Measurements from ENCODE around the gene FTCDNL1. TPM values are rescaled to one million over a fixed set of nuclear protein-coding genes. Genes with fewer than 3 reads are reported as not detected.

FTCDNL1 gene
- total RNA-seq, 2 donors from 2014 or later: 1.8 to 2.6 TPM

- Mint-ChIP-seq H3K4me1 (no peaks in the 10 kb centered on the region), H3K27me3 (peaks cover 36% of the 10 kb centered on the region), H3K36me3 (ENCODE audit: low read depth) (peaks cover 2% of the 10 kb centered on the region), H3K27ac (no peak overlapping the region), H3K4me3 (no peak overlapping the region)
- no peaks in the 10 kb centered on the region for H3K9me3 ChIP-seq (ENCODE audit: control insufficient read depth, low read length, poor library complexity, severe bottlenecking)
- ATAC-seq: no peak
- DNase-seq: no peak
These were observed 10.3 kb upstream of the FTCDNL1 start for GRCh38 chr2:199861132-199861774.

- Mint-ChIP-seq H3K27ac (no peak overlapping the region), H3K27me3 (peaks cover 28% of the 10 kb centered on the region), H3K36me3 (ENCODE audit: low read depth) (peaks cover 2% of the 10 kb centered on the region), H3K4me3 (no peak overlapping the region), H3K4me1 (peaks cover 4% of the 10 kb centered on the region)
- no peak for ATAC-seq
- H3K9me3 ChIP-seq (ENCODE audit: control insufficient read depth, low read length, poor library complexity, severe bottlenecking): no peaks in the 10 kb centered on the region
- no peak for DNase-seq
These were observed 4.8 kb upstream of the FTCDNL1 start for GRCh38 chr2:199855812-199856211.

DNA sequence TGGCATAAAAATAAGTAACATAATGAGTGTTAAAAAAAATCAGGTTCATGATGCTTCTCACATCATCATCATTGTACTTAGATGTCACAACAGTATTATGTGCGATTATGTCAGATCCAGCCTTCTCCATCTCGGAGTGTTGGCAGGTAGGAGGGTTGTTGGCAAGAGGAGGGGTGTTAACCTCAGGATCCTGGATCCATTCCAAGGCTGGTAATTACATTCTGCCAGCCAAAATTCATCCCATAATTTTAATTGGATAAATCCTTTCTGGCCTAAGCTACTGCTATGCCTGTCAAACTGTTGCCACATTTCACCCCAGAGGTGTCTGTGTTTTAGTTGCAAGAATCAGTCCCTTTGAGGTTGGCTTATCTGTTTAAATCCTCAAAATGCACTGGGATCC lies 891 bp upstream of the FTCDNL1 start:
- no peak overlapping the region for H3K4me3 Mint-ChIP-seq
- ATAC-seq: no peak
- H3K36me3 Mint-ChIP-seq (ENCODE audit: low read depth): no peaks in the 10 kb centered on the region
- DNase-seq: no peak
- peaks cover 4% of the 10 kb centered on the region for H3K4me1 Mint-ChIP-seq
- H3K27ac Mint-ChIP-seq: no peak overlapping the region
- H3K27me3 Mint-ChIP-seq: peaks cover 6% of the 10 kb centered on the region
- no peaks in the 10 kb centered on the region for H3K9me3 ChIP-seq (ENCODE audit: control insufficient read depth, low read length, poor library complexity, severe bottlenecking)

GRCh38 chr2:199851501-199851810 lies 464 bp upstream of the FTCDNL1 start:
- peaks cover 4% of the 10 kb centered on the region for H3K4me1 Mint-ChIP-seq
- peak overlapping the region; percentile 34 for H3K27ac Mint-ChIP-seq
- no peaks in the 10 kb centered on the region for H3K36me3 Mint-ChIP-seq (ENCODE audit: low read depth)
- no peak for ATAC-seq
- peak overlapping the region; percentile 98 for H3K4me3 Mint-ChIP-seq
- H3K27me3 Mint-ChIP-seq: peaks cover 1% of the 10 kb centered on the region
- H3K9me3 ChIP-seq (ENCODE audit: control insufficient read depth, low read length, poor library complexity, severe bottlenecking): no peaks in the 10 kb centered on the region
- no peak for DNase-seq

- Mint-ChIP-seq H3K27me3 (no peaks in the 10 kb centered on the region), H3K4me3 (peak overlapping the region; percentile 70), H3K27ac (no peak overlapping the region), H3K36me3 (ENCODE audit: low read depth) (no peaks in the 10 kb centered on the region), H3K4me1 (peaks cover 4% of the 10 kb centered on the region)
- DNase-seq (no peak), ATAC-seq (no peak)
- H3K9me3 ChIP-seq (ENCODE audit: control insufficient read depth, low read length, poor library complexity, severe bottlenecking): no peaks in the 10 kb centered on the region
These were observed 724 bp downstream of the FTCDNL1 start for GRCh38 chr2:199850218-199850717.

DNA sequence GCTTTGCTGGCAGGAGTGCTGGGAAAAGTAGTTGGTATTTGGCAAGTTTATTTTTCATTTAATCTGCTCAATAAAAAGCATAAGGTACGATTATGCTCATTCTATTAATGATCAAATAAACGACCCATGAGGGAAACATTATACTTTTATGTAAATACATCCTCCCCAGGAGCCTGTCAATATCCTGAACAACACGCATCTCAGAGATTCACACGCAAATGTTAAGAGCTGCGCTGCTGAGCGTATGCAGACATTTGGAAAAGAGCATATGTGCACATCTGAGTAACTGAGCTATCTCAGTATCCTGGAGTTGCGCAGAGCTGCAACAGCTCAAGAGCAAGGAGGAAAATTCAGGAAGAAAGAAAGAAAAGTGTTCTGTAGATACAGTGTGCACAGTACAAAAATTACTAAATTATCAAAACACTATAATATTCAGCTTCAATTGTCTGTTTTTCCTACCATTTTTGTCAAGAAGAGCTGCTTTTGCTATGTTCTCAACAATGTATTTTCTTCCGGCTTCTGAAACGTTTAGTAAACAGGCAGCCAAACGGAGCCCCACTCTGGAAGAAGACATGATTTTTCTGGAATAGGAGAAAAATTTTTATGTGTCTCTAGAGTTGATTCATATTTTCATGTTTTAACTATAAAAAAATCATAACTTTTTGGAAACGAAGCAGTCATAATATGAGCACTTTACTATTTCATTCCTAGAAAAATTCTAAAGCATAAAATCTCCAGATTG lies 2.4 kb downstream of the FTCDNL1 start:
- H3K9me3 ChIP-seq (ENCODE audit: control insufficient read depth, low read length, poor library complexity, severe bottlenecking): no peaks in the 10 kb centered on the region
- peaks cover 4% of the 10 kb centered on the region for H3K4me1 Mint-ChIP-seq
- no peak for ATAC-seq
- H3K27me3 Mint-ChIP-seq: no peaks in the 10 kb centered on the region
- no peak overlapping the region for H3K27ac Mint-ChIP-seq
- no peak for DNase-seq
- no peak overlapping the region for H3K4me3 Mint-ChIP-seq
- no peaks in the 10 kb centered on the region for H3K36me3 Mint-ChIP-seq (ENCODE audit: low read depth)

DNA sequence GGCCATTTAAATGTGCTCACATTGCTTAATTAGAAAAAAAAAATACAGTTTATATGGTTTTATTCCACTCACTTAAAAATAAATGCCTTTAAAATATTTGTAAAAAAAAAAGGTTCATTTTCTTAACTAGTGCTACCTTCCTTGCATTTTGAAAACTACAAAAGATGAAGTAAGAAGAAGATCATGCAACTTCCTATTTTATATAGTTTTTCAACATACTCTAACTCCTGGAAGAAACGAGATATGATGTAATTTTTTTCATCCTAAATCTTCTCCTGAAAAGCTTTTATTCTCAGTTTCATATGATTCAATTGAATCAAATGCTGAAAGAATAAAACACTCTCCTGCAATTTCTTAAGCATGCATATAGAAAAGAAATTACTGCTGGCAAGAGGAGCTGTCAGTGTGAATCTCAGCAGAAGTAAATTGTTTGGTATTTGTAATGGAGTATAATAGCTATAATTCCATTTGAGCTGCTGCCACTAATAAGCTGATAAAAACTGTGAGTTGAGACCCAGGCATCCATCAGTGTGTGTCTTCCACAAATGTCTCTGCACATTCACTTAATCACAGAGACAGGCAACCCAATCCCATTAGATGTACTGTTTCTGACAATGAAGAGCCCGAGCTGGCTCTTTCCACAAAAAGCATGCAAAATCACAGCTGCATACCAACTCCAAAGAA lies 3.7 kb downstream of the FTCDNL1 start:
- Mint-ChIP-seq H3K4me3 (no peak overlapping the region), H3K4me1 (peaks cover 4% of the 10 kb centered on the region), H3K27ac (no peak overlapping the region), H3K36me3 (ENCODE audit: low read depth) (no peaks in the 10 kb centered on the region), H3K27me3 (no peaks in the 10 kb centered on the region)
- H3K9me3 ChIP-seq (ENCODE audit: control insufficient read depth, low read length, poor library complexity, severe bottlenecking): no peaks in the 10 kb centered on the region
- ATAC-seq (no peak), DNase-seq (no peak)

DNA sequence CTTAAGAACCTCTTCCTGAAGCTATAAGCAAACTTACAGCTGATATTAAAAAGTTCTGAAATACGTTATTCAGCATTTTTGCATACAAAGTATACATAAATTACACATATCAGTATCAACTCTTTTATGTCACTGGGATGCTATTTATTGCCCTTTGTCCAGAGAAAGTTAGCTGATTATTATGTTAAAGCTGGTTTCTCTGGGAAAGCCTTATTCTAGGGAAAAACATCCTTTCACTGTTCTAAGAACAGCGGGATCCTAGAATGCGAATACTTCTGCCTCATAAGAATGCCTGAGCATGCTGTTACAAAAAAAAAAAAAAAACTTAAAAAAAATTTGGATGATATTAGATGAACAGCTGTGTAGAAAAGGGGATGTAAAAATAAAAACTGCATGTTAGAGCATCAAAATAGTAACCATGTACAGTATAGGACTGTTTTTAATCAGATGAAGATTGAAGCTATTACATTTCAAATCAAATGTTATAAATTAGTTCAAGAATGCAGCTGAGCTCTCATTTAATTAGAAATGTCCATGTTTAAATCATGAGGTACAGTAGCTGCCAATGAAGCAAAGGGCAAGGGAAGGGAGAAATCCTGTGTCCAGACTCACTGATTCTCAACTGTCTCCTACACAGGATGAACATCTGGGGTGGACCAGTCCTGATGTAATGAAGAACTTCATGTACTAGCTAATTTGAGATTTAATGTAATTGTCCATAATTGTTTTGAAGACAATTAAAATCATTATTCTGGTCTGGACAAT lies 8.2 kb downstream of the FTCDNL1 start:
- no peaks in the 10 kb centered on the region for H3K27me3 Mint-ChIP-seq
- no peaks in the 10 kb centered on the region for H3K9me3 ChIP-seq (ENCODE audit: control insufficient read depth, low read length, poor library complexity, severe bottlenecking)
- H3K36me3 Mint-ChIP-seq (ENCODE audit: low read depth): peaks cover 9% of the 10 kb centered on the region
- H3K27ac Mint-ChIP-seq: no peak overlapping the region
- DNase-seq (no peak), ATAC-seq (no peak)
- H3K4me3 Mint-ChIP-seq: no peak overlapping the region
- peaks cover 4% of the 10 kb centered on the region for H3K4me1 Mint-ChIP-seq

- Mint-ChIP-seq H3K27ac (no peak overlapping the region), H3K4me3 (no peak overlapping the region), H3K36me3 (ENCODE audit: low read depth) (peaks cover 9% of the 10 kb centered on the region), H3K27me3 (no peaks in the 10 kb centered on the region), H3K4me1 (peaks cover 4% of the 10 kb centered on the region)
- no peak for DNase-seq
- no peaks in the 10 kb centered on the region for H3K9me3 ChIP-seq (ENCODE audit: control insufficient read depth, low read length, poor library complexity, severe bottlenecking)
- ATAC-seq: no peak
These were observed 9.6 kb downstream of the FTCDNL1 start for GRCh38 chr2:199841409-199841808.

- ATAC-seq: no peak
- no peak overlapping the region for H3K27ac Mint-ChIP-seq
- H3K4me3 Mint-ChIP-seq: no peak overlapping the region
- no peak for DNase-seq
- H3K27me3 Mint-ChIP-seq: no peaks in the 10 kb centered on the region
- H3K36me3 Mint-ChIP-seq (ENCODE audit: low read depth): peaks cover 9% of the 10 kb centered on the region
- H3K4me1 Mint-ChIP-seq: peaks cover 4% of the 10 kb centered on the region
- H3K9me3 ChIP-seq (ENCODE audit: control insufficient read depth, low read length, poor library complexity, severe bottlenecking): no peaks in the 10 kb centered on the region
These were observed 12.6 kb downstream of the FTCDNL1 start for GRCh38 chr2:199838399-199838798.

- DNase-seq: no peak
- Mint-ChIP-seq H3K4me3 (no peak overlapping the region), H3K27me3 (no peaks in the 10 kb centered on the region), H3K27ac (no peak overlapping the region), H3K36me3 (ENCODE audit: low read depth) (peaks cover 9% of the 10 kb centered on the region), H3K4me1 (peaks cover 4% of the 10 kb centered on the region)
- ATAC-seq: no peak
- H3K9me3 ChIP-seq (ENCODE audit: control insufficient read depth, low read length, poor library complexity, severe bottlenecking): no peaks in the 10 kb centered on the region
These were observed 14.0 kb downstream of the FTCDNL1 start for GRCh38 chr2:199836943-199837342.

DNA sequence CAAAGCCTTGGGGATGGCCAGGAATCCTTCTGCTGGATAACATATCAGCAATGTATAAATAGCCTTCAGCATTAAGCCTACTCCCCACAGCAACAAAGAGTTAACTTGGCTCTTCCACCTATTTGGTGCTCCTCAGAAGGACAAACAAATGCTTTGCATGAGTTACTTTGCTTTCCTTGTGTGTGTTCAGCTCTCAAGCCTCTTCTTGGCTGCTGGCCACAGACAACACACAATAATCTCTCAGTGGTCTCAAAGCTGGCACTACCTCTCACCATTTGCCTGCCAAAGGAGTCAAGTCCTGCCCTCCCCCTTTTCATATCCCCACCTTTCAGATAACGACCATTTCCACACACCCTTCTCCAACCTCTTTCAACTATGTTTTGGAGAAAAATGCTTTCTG lies 17.5 kb downstream of the FTCDNL1 start:
- Mint-ChIP-seq H3K27me3 (no peaks in the 10 kb centered on the region), H3K27ac (no peak overlapping the region), H3K4me3 (no peak overlapping the region), H3K4me1 (no peaks in the 10 kb centered on the region), H3K36me3 (ENCODE audit: low read depth) (peaks cover 3% of the 10 kb centered on the region)
- ATAC-seq: no peak
- no peak for DNase-seq
- no peaks in the 10 kb centered on the region for H3K9me3 ChIP-seq (ENCODE audit: control insufficient read depth, low read length, poor library complexity, severe bottlenecking)

GRCh38 chr2:199830531-199830930 lies 20.5 kb downstream of the FTCDNL1 start:
- no peaks in the 10 kb centered on the region for H3K36me3 Mint-ChIP-seq (ENCODE audit: low read depth)

More at GRCh38 chr2:199830531-199830930, 20.5 kb downstream of the FTCDNL1 start:
- no peak overlapping the region for H3K27ac Mint-ChIP-seq
- no peaks in the 10 kb centered on the region for H3K9me3 ChIP-seq (ENCODE audit: control insufficient read depth, low read length, poor library complexity, severe bottlenecking)
- no peak for DNase-seq
- no peak for ATAC-seq
- H3K4me3 Mint-ChIP-seq: no peak overlapping the region
- H3K27me3 Mint-ChIP-seq: no peaks in the 10 kb centered on the region
- H3K4me1 Mint-ChIP-seq: no peaks in the 10 kb centered on the region

Data from T-helper 17 cell (primary cell).